Retinal pigment epithelial cell (primary cell): Measurements from ENCODE around the gene DGKI.

Source experiments
- DNase-seq: peaks from one replicate; pipeline ENCODE4 v3.0.0-alpha.2; 2010; ENCODE audit warnings: low read depth
- H3K4me3 ChIP-seq: 2 replicates; pipeline ENCODE4 v1.5.1; 2011; ENCODE audit warnings: mild to moderate bottlenecking, low read length, control low read depth, moderate library complexity
- CTCF ChIP-seq: conservative IDR thresholded peaks from 2 replicates; pipeline ENCODE4 v1.5.1; 2011; ENCODE audit warnings: low read depth, low read length, control low read depth, inconsistent platforms

The DGKI gene

GRCh38 chr7:137871170-137871915 is 24.6 kb upstream of the DGKI start:
- no peak for DNase-seq
- TF ChIP-seq CTCF = no peak
- H3K4me3 ChIP-seq = no peak overlapping the region

GRCh38 chr7:137870684-137871083 is 23.9 kb upstream of the DGKI start:
- DNase-seq = no peak
- TF ChIP-seq CTCF = no peak
- H3K4me3 ChIP-seq = no peak overlapping the region

GRCh38 chr7:137870078-137870477 is 23.3 kb upstream of the DGKI start:
- no peak overlapping the region for H3K4me3 ChIP-seq
- TF ChIP-seq CTCF = no peak
- no peak for DNase-seq

- TF ChIP-seq CTCF = no peak
- no peak for DNase-seq
- H3K4me3 ChIP-seq = no peak overlapping the region
Observed at GRCh38 chr7:137869260-137869659, 22.5 kb upstream of the DGKI start.

- TF ChIP-seq CTCF = no peak
- H3K4me3 ChIP-seq = no peak overlapping the region
Observed at GRCh38 chr7:137867289-137867688, 20.5 kb upstream of the DGKI start.

GRCh38 chr7:137865764-137866163 is 19.0 kb upstream of the DGKI start:
- no peak for DNase-seq
- no peak overlapping the region for H3K4me3 ChIP-seq
- no peak for TF ChIP-seq CTCF

More at GRCh38 chr7:137867289-137867688, 20.5 kb upstream of the DGKI start:
- no peak for DNase-seq

- H3K4me3 ChIP-seq = no peak overlapping the region
- no peak for TF ChIP-seq CTCF
- DNase-seq = no peak
Observed at GRCh38 chr7:137862964-137863363, 16.2 kb upstream of the DGKI start.
